Regular cardiac myocyte (primary cell): ENCODE measurements around the gene TMC8. TPM values are rescaled to one million over a fixed set of nuclear protein-coding genes. Genes with fewer than 3 reads are reported as not detected.

ENCODE experiments used
- total RNA-seq: library from RNA; depleted of rRNA; stranded (reverse); fragments of >200 nt; gene quantifications from 2 replicates; pipeline ENCODE4 v1.2.3, GENCODE V29; 2014

TMC8 gene
- total RNA-seq = under 0.01 TPM in 1 of 2 replicates, not detected in the other

DNA sequence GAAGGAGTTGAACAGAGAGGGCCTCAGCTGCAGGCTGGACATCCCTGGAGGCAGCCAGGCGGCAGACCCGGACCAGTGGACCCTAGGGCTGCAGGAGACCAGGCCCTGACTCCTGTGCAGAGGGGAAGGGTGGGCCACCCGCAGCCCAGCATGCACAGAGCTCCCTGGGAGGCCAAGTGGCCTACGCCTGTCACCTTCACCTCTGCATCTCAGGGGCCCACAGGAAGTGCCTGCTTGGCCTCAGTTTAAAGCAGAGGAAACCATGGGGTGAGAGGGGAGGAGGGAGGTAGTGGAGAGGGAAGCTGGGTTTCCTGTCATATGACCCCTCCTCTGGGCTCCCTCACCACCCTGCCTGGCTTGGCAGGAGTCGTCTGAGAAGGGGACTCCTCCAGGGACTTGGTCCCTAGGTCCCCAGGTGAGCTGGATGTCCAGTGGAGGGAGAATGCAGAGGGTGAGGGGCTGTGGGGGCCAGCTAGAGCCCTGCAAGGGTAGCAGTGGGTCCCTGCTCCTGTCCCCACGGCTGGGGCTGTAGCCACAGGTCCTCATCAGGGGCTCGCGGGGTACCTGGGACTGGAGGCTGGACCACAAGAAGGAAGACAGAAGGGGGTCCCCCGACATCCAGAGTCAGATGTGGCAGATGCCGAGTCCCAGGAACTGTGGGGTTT lies at the start of gene TMC8:
Gene TMC8 (plus strand): TSS at position 335 of the 665 bp plus-strand sequence. CDS start 818 bp downstream, outside the sequence.

DNA sequence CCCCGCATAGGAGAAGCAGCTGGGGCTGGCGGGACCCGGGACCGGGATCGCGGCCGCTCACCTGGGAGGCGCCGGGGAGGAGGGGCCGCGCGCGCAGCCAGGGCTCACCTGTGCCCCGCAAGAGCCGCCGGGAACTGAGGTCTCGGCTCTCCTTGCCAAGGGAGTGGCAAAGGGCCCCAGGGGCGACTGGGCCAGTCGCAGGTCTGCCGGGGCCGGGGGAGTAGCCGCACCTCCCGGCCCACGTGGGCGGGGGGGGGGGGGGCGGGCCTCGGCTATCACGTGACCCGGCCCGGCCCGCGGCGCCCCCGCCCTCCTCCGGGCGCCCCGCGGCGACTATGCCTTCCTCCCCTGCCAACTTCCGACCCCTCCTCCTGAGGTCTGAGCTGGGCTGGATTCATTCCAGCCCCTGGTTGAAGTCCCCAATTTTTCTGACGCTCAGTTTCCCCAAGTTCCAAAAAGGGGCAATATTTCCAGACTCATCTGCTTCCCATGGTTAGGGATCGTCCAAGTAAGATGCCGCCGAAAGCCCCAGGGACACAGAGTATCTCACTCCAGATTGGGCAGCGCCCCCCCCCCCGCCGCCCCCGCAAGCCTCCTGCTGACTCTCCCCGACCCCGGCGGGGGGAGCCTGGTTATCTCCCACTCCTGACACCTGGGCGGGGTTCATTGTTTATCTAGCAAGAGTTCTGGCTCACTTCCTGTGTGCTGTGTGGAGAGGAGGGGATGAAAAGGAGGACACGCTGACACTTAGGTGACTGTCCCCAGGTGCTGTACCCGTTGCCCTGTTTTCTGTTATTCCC lies 1.8 kb upstream of the TMC8 start, which contains the start of gene TMC6:
Gene TMC6 (minus strand): TSS at position 205 of the 800 bp plus-strand sequence. CDS start 1,923 bp downstream, outside the sequence.

GRCh38 chr17:78168242-78168902 lies 37.8 kb downstream of the TMC8 start, which contains the start of gene SYNGR2:
TSS of gene SYNGR2 (plus strand) at chr17:78168581. CDS start at chr17:78168617, 36 bp downstream.

GRCh38 chr17:78186692-78187595 lies 56.4 kb downstream of the TMC8 start, which contains the start of the genes AFMID and TK1:
TSS of gene AFMID (plus strand) at chr17:78187362. CDS start at chr17:78187371, 9 bp downstream.
TSS of gene TK1 (minus strand) at chr17:78187052. CDS start at chr17:78186994, 58 bp downstream.

Other genes starting within 250 kb of the TMC8 start
- 2.5 and 4.2 TPM in 2 replicates for gene TNRC6C, start 172.1 kb upstream of the TMC8 start, total RNA-seq
- 7.6 and 16.1 TPM in 2 replicates for gene TMC6, start 2.0 kb upstream of the TMC8 start, total RNA-seq
- not detected in 2 replicates for gene C17orf99, start 15.6 kb downstream of the TMC8 start, total RNA-seq
- 11.3 and 17.8 TPM in 2 replicates for gene SYNGR2, start 37.8 kb downstream of the TMC8 start, total RNA-seq
- 18.6 and 198 TPM in 2 replicates for gene TK1, start 56.3 kb downstream of the TMC8 start, total RNA-seq
- 55.2 and 60.4 TPM in 2 replicates for gene AFMID, start 56.6 kb downstream of the TMC8 start, total RNA-seq
- gene BIRC5, start 83.5 kb downstream of the TMC8 start, total RNA-seq = 9.0 and 87.8 TPM in 2 replicates
- gene TMEM235, start 100.9 kb downstream of the TMC8 start, total RNA-seq = not detected in 2 replicates
- 33.0 and 59.4 TPM in 2 replicates for gene SOCS3, start 229.3 kb downstream of the TMC8 start, total RNA-seq
- 20.3 and 36.9 TPM in 2 replicates for gene PGS1, start 247.9 kb downstream of the TMC8 start, total RNA-seq